T-helper 1 cell treated with Interleukin-12 subunit alpha and Interleukin-12 subunit beta and Interleukin-4 antibody, amounts not matched to agents 30 μg/mL and 1 μg/mL, for 36 hours (primary cell): Measurements from ENCODE around the gene AIG1.
"Not testable (repeated sequence)": the region's sequence is repeated elsewhere in the genome, so short reads cannot be mapped to it uniquely, and the experiment has no call there.

Experiments
- H3K27ac Mint-ChIP-seq: one replicate; pipeline ENCODE4 v1.8.0; 2021; ENCODE audit warnings: mild to moderate bottlenecking, mixed read lengths
- H3K27me3 Mint-ChIP-seq: one replicate; pipeline ENCODE4 v1.8.0; 2021; ENCODE audit warnings: low read depth, mixed read lengths
- H3K36me3 Mint-ChIP-seq: one replicate; pipeline ENCODE4 v1.8.0; 2021; ENCODE audit warnings: low read depth, mixed read lengths
- H3K4me1 Mint-ChIP-seq: one replicate; pipeline ENCODE4 v1.8.0; 2021; ENCODE audit warnings: low read depth, mixed read lengths
- H3K4me3 Mint-ChIP-seq: one replicate; pipeline ENCODE4 v1.8.0; 2021; ENCODE audit warnings: mild to moderate bottlenecking, moderate library complexity, mixed read lengths
- H3K9me3 Mint-ChIP-seq: one replicate; pipeline ENCODE4 v1.8.0; 2021; ENCODE audit warnings: mixed read lengths

The AIG1 gene

DNA sequence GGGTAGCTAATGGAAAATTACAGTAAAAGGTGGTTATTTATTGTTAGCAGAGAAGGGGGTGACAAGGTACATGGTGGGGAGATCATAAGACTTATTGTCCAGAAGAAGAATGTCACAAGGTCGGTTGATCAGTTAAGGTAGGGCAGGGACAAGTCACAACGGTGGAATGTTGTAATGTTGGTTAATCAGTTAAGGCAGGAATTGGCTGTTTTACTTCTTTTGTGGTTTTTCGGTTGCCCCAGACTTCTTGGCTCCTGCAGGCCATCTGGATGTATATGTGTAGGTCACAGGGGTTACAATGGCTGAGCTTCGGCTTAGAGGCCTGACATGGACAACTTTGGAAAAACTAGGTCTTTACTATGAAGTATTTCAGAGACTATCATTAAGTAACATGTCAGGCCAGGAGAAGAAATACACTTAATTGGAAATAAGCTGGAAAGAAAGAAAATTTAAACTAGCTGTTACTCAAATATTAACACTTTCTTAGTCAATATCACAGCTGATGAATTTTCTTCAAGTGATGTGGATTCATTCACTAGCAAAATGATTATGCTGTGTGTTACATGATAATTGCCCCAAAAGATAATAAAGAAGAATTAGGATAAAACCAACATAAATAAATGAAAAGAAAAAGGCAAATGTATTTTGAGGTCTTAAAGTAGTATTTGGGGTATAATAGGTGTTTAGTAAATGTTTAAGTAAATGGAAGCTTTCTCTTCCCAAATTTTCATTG, 4.4 kb downstream of the AIG1 start:
- H3K4me3 Mint-ChIP-seq: no peak overlapping the region
- no peaks in the 10 kb centered on the region for H3K27me3 Mint-ChIP-seq
- no peaks in the 10 kb centered on the region for H3K36me3 Mint-ChIP-seq
- H3K27ac Mint-ChIP-seq: no peak overlapping the region
- no peaks in the 10 kb centered on the region for H3K9me3 Mint-ChIP-seq
- peaks cover 16% of the 10 kb centered on the region for H3K4me1 Mint-ChIP-seq

DNA sequence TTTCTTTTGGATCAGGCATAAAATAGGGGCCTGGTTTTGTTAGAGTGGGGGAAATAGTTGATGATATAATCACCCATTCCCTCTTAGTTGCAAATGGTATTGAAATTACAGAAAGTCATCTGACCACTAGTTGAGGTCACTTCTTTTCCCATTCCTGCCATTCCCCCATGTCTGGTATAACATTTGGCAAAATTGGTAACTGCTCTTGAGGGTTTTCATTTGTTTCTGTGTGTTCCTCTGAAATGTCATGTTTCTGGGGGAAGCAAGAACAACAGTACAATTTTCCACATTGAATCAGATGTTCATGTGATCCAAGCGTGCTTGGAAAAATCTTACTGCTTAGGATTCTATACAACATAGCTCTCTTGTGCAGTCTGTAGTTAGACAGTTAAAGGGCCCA, 7.3 kb downstream of the AIG1 start:
- no peaks in the 10 kb centered on the region for H3K27me3 Mint-ChIP-seq
- peaks cover 7% of the 10 kb centered on the region for H3K4me1 Mint-ChIP-seq
- H3K9me3 Mint-ChIP-seq: peaks cover 11% of the 10 kb centered on the region
- no peak overlapping the region for H3K4me3 Mint-ChIP-seq
- no peak overlapping the region for H3K27ac Mint-ChIP-seq
- H3K36me3 Mint-ChIP-seq: peaks cover 1% of the 10 kb centered on the region

DNA sequence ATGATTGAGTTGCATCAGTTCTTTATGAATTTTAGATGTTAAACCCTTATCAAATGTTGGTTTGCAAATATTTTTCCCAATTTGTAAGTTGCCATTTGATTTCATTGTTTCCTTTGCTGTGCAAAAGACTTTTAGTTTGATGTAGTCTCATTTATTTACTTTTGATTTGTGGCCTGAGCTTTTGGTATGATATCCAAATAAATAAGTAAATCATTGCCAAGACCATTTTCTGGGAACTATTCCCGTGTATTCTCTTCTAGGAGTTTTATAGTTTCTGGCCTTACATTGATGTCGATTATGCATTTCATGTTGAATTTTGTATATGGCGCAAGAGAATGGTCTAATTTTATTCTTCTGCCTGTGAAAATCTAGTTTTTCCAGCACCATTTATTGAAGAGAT, 13.4 kb downstream of the AIG1 start:
- peaks cover 33% of the 10 kb centered on the region for H3K9me3 Mint-ChIP-seq
- H3K4me1 Mint-ChIP-seq: peaks cover 9% of the 10 kb centered on the region
- no peaks in the 10 kb centered on the region for H3K27me3 Mint-ChIP-seq
- H3K36me3 Mint-ChIP-seq: peaks cover 8% of the 10 kb centered on the region
- H3K27ac Mint-ChIP-seq: no peak overlapping the region
- no peak overlapping the region for H3K4me3 Mint-ChIP-seq

DNA sequence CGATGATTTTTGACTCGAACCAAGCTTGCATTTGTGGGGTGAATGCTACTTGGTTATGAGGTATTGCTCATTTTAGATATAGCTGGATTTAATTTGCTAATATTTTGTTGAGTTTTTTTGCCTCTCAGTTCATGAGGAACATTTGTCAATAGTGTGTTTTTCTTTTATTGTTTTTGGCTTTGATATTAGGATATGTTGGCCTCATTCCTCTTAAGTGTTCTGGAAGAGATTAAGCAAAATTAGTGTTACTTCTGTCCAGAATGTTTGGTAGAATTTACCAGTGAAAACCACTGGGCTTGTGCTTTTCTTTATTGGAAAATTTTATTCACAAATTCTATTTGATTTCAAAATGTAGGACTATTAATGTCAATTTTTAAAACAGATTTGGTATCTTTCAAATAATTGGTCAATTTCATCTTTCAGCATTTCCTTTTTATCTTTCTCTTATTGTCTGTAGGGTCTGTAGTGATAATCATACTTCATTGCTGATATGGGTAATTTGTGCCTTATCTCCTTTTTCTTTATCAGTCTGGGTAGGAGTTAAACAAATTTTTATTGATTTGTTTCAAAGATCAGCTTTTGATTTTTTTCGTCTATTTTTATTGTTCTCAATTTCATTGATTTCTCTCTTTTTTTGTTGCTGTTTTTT, 14.1 kb downstream of the AIG1 start:
- peaks cover 33% of the 10 kb centered on the region for H3K9me3 Mint-ChIP-seq
- H3K27ac Mint-ChIP-seq: no peak overlapping the region
- H3K27me3 Mint-ChIP-seq: no peaks in the 10 kb centered on the region
- H3K36me3 Mint-ChIP-seq: peaks cover 8% of the 10 kb centered on the region
- no peak overlapping the region for H3K4me3 Mint-ChIP-seq
- peaks cover 9% of the 10 kb centered on the region for H3K4me1 Mint-ChIP-seq

DNA sequence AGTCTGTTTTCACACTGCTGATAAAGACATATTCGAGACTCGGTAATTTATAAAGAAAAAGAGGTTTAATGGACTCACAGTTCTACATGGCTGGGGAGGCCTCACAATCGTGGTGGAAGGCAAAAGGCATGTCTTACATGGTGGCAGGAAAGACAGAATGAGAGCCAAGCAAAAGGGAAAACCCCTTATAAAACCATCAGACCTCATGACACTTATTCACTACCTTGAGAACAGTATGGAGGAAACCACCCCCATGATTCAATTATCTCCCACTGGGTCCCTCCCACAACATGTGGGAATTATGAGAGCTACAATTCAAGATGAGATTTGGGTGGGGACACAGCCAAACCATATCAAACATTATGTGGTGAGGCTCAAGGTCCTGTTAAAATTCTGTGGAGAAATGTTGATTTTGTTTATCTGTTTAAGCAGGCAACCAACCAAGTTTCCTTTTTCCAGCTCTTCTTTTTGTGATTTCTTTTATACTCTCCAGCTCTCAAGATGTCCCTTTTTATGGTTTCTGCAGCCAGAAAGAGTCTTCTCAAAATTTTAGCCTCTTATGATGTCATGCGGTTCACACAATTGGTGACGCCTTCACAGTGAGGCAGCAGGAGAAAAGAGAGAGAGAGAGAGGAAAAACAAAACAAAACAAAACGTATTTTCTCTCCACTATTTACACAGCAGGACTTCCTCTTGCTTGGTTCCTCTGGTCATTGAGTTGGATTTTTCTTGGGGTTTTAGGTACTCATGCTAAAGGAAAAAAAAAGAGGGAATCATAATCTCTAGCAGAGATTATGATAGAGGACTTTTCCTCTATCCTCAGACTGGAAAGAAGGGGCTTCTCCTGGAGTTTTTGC, 18.0 kb downstream of the AIG1 start:
- H3K9me3 Mint-ChIP-seq: peaks cover 24% of the 10 kb centered on the region
- peaks cover 7% of the 10 kb centered on the region for H3K36me3 Mint-ChIP-seq
- no peak overlapping the region for H3K4me3 Mint-ChIP-seq
- H3K4me1 Mint-ChIP-seq: peaks cover 2% of the 10 kb centered on the region
- H3K27ac Mint-ChIP-seq: no peak overlapping the region
- H3K27me3 Mint-ChIP-seq: no peaks in the 10 kb centered on the region

DNA sequence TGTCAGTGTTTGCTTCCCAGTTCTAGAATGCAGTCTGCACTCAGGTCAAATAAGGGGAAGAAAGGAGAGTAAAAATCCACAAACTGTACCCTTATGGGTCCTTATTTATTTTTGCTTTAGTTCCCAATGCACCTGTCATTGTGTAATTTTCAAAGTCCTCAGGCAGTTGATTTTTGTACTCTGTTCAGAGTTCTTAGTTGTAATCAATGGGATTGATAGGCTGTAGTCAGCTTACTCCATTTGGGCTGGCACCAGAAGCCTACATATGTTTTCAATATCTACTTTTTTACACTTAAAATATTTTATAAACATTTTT, 18.6 kb downstream of the AIG1 start:
- peaks cover 2% of the 10 kb centered on the region for H3K4me1 Mint-ChIP-seq
- peaks cover 7% of the 10 kb centered on the region for H3K36me3 Mint-ChIP-seq
- no peak overlapping the region for H3K27ac Mint-ChIP-seq
- H3K27me3 Mint-ChIP-seq: no peaks in the 10 kb centered on the region
- H3K4me3 Mint-ChIP-seq: no peak overlapping the region
- peaks cover 21% of the 10 kb centered on the region for H3K9me3 Mint-ChIP-seq

DNA sequence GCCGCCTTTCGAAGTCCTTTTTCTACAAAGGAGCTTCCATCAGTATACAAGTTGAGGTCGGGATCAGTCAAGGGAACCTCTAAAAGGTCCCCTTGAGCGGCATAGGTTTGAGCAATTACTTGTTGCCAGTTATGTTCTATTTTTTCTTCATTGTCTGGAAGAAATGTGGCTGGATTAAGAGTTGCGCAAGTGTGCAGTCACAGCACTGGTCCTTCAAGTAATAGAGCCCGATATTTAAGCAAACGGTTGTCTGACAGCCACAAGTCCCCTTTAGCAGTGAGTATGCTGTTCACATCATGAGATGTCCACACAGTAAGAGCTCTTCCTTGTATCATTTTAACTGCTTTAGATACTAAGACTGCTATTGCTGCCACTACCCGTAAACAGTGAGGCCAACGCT, 21.6 kb downstream of the AIG1 start:
- not testable (repeated sequence) for H3K4me3 Mint-ChIP-seq, H3K27me3 Mint-ChIP-seq, H3K9me3 Mint-ChIP-seq, H3K36me3 Mint-ChIP-seq, H3K27ac Mint-ChIP-seq, H3K4me1 Mint-ChIP-seq

DNA sequence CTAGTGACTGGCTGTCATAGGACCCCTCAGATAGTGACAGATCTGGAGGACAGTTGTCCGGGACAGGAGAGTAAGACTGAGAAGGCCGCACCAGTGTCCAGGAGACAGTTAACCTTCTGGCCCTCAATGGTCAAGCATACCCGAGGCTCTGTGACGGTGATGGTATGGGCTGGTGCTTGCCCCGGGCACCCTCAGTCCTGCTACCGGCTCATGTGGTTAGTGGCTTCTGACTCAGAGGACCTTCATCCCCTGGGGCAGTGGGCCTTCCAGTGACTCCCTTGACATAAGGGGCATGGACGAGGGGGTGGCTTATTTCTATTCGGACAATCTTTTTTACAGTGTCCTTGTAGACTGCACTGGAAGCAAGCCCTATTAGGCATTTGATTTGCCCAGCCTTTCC, 23.3 kb downstream of the AIG1 start:
- not testable (repeated sequence) for H3K27ac Mint-ChIP-seq, H3K4me1 Mint-ChIP-seq, H3K36me3 Mint-ChIP-seq, H3K4me3 Mint-ChIP-seq, H3K27me3 Mint-ChIP-seq, H3K9me3 Mint-ChIP-seq

DNA sequence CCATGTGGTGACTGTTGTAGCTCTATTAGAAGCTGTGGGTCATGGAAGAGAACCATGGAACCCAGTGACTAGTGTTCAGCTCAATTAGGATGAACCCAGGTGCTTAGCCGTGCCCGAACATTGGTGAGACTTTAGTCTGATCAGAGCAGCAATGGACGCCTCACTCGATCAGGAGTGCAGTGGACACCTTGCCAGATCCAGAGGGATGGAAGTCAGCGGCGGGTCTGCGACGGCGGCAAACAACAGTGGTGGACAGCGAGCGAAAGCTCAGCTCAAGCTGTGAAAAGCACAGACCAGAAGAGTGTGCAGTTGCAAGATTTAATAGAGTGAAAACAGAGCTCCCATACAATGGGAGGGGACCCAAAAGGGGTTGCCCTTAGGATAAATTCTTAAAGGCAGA, 26.6 kb downstream of the AIG1 start:
- not testable (repeated sequence) for H3K9me3 Mint-ChIP-seq, H3K4me3 Mint-ChIP-seq, H3K27me3 Mint-ChIP-seq, H3K4me1 Mint-ChIP-seq, H3K27ac Mint-ChIP-seq, H3K36me3 Mint-ChIP-seq

DNA sequence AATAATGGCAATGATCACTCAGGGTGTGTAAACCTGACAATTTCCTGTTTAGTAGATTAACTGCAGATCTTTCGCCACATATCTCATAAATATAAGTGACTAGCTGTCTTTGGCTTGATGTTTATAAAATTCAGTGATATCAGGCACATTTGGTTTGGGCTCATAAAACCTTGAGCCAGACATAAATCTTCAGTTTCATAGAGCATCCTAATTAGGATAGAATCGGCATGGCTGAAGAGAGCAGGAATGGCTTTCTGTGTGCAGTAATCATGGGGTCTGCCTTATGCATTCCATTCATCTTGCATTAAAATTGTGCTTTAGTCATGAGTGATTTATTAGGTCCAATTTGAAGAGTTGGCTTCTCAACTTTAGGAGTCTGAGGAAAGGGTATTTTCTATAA, 27.2 kb downstream of the AIG1 start:
- H3K4me1 Mint-ChIP-seq: no peaks in the 10 kb centered on the region
- no peaks in the 10 kb centered on the region for H3K9me3 Mint-ChIP-seq
- H3K27ac Mint-ChIP-seq: no peak overlapping the region
- H3K36me3 Mint-ChIP-seq: no peaks in the 10 kb centered on the region
- H3K27me3 Mint-ChIP-seq: no peaks in the 10 kb centered on the region
- no peak overlapping the region for H3K4me3 Mint-ChIP-seq

DNA sequence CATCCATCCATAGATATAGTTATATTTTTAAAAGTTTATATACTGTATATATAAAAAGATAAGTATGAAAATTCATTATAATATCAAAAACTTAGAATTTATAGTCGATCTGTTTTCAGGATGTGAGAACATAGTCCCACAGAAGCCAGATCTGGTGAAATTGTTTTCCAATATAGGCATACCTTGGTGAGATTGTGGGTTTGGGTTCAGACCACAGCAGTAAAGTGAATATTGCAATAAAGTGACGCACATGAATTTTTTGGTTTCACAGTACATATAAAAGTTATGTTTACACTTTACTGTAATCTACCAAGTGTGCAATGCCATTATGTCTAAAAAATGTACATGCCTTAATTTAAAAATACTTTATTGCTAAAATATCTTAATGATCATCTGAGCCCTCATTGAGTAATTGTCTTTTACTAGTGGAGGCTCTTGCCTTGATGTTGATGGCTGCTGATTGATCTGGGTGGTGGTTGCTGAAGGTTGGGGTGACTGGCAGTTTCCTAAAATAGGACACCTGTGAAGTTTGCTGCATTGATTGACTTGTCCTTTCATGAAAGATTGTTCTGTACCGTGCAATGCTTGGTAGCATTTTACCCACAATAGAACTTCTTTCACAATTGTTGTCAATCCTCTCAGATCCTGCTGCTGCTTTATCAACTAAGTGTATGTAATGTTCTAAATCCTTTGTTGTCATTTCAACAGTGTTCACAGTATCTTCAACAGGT, 29.8 kb downstream of the AIG1 start:
- no peak overlapping the region for H3K4me3 Mint-ChIP-seq
- no peak overlapping the region for H3K27ac Mint-ChIP-seq
- H3K36me3 Mint-ChIP-seq: peaks cover 3% of the 10 kb centered on the region
- peaks cover 6% of the 10 kb centered on the region for H3K4me1 Mint-ChIP-seq
- H3K9me3 Mint-ChIP-seq: no peaks in the 10 kb centered on the region
- H3K27me3 Mint-ChIP-seq: no peaks in the 10 kb centered on the region

DNA sequence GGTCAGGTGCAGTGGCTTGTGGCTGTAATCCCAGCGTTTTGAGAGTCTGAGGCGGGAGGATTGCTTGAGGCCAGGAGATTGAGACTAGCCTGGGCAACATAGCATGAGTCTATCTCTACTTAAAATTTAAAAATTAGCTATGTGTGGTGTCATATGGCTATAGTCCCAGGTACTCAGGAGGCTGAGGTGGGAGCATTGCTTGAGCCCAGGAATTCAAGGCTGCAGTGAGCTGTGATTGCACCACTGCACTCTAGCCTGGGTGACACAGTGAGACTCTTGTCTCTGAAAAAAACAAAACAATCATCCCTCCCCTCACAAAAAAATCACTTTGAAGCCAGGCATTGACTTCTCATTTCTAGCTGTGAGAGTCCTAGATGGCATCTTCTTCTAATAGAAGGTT, 32.1 kb downstream of the AIG1 start:
- Mint-ChIP-seq H3K27ac (no peak overlapping the region), H3K36me3 (peaks cover 3% of the 10 kb centered on the region), H3K4me3 (no peak overlapping the region), H3K27me3 (no peaks in the 10 kb centered on the region), H3K4me1 (peaks cover 6% of the 10 kb centered on the region), H3K9me3 (no peaks in the 10 kb centered on the region)

DNA sequence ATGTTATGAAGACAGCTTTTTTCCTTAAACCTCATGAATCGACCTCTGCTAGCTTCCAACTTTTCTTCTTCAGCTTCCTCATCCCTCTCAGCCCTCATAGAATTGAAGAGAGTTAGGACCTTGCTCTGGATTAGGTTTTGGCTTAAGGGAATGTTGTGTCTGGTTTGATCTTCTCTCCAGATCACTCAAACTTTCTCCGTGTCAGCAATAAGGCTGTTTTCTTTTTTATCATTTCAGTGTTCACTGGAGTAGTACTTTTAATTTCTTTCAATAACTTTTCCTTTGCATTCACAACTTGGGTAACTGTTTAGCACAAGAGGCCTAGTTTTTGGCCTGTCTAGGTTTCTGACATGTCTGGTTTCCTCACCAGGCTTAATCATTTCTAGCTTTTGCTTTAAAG, 32.6 kb downstream of the AIG1 start:
- peaks cover 3% of the 10 kb centered on the region for H3K36me3 Mint-ChIP-seq
- H3K27me3 Mint-ChIP-seq: no peaks in the 10 kb centered on the region
- H3K9me3 Mint-ChIP-seq: no peaks in the 10 kb centered on the region
- H3K27ac Mint-ChIP-seq: no peak overlapping the region
- no peak overlapping the region for H3K4me3 Mint-ChIP-seq
- H3K4me1 Mint-ChIP-seq: peaks cover 6% of the 10 kb centered on the region

DNA sequence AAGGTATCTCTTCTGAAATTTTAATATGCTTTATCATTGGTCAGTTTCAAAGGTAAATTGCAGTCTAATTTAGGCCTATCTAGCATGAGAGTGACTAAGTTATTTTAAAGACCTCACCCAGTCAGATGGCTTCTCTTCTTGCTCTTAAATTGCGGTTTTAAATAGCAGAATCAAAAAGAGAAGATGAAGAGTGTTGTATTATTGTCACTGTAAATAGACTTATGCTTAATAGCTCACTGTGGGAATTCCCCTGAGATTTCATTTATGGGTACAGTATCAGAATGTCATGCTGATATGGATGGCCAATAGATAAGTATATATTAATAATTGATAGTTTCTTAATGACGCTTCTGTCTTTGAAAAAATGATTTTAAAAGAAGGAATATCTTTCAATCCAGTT, 35.7 kb downstream of the AIG1 start:
- Mint-ChIP-seq H3K27ac (no peak overlapping the region), H3K4me1 (peaks cover 6% of the 10 kb centered on the region), H3K9me3 (no peaks in the 10 kb centered on the region), H3K27me3 (no peaks in the 10 kb centered on the region), H3K4me3 (no peak overlapping the region), H3K36me3 (peaks cover 3% of the 10 kb centered on the region)
